Raji (cell line): ENCODE data around the gene ACYP2.

Experiments
- POLR2A ChIP-seq: IDR thresholded peaks from 2 replicates; pipeline ENCODE4 v1.6.1; 2011; ENCODE audit warnings: low read depth, low read length, control low read depth; ENCODE audit not compliant: insufficient read depth

ACYP2 gene

DNA sequence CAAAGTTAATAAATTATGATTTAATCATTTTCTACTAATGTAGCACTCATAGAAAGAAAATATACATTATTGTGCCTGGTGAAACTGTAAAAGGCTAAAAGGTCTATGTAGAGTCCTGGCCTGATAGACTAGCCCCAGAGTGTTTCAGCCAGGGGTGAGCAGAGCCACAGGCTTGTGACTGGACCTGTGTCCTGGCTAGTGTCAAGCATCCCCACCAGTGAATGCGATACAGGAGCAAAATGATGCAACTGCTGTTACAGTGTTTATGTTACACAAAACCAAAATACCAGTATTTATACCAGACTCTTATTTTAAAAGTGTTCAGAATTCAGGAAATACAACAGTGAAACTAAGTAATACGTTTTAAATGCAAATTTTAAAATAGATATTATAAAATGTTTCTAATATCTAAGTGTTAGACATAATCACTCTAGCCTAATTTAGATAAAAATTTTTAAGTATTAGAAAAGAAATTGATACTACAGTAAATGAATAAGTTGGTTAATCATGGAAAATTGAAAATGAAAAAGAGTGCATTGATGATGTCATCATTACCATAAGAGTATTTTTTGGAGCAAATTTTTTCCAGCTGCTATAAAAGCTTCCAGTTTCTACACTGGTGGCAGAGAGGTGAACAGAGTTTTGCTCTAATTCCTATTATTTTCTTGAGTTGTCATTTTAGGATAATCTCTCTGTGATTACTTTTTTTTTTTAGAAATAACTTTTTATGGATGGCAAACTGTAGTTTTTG is 146.8 kb downstream of the ACYP2 start:
- no peak for TF ChIP-seq POLR2A

- no peak for TF ChIP-seq POLR2A
Observed at GRCh38 chr2:54267577-54267976, 152.2 kb downstream of the ACYP2 start.

GRCh38 chr2:54271189-54271588 is 155.8 kb downstream of the ACYP2 start:
- TF ChIP-seq POLR2A: no peak

GRCh38 chr2:54271843-54272627 is 156.6 kb downstream of the ACYP2 start:
- no peak for TF ChIP-seq POLR2A

GRCh38 chr2:54274781-54275242 is 159.4 kb downstream of the ACYP2 start:
- TF ChIP-seq POLR2A: no peak

DNA sequence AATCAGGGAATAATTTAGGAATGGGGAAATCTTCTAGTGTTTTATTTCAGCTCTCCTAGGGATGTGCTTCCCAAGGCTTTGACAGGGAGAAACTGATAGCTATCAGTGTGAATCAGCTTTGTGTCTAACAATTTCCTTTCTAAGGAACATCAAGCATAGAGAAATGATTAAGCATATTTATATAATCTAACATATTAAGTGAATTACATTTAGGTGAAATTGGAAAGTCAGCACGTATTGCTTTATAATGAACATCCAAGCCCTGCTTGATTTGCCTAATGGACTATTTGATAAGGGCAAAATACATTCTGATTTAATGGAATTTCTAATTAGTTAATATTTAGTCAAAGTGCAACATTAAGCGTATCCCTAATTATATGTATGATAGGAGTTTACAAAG is 160.1 kb downstream of the ACYP2 start:
- no peak for TF ChIP-seq POLR2A

GRCh38 chr2:54279385-54279784 is 164.0 kb downstream of the ACYP2 start:
- TF ChIP-seq POLR2A: no peak

- TF ChIP-seq POLR2A: no peak
Observed at GRCh38 chr2:54284826-54285225, 169.4 kb downstream of the ACYP2 start.

GRCh38 chr2:54285451-54285850 is 170.0 kb downstream of the ACYP2 start:
- no peak for TF ChIP-seq POLR2A

- no peak for TF ChIP-seq POLR2A
Observed at GRCh38 chr2:54287532-54287931, 172.1 kb downstream of the ACYP2 start.

GRCh38 chr2:54289917-54290316 is 174.5 kb downstream of the ACYP2 start:
- TF ChIP-seq POLR2A: no peak

GRCh38 chr2:54290356-54291025 is 175.1 kb downstream of the ACYP2 start:
- no peak for TF ChIP-seq POLR2A

DNA sequence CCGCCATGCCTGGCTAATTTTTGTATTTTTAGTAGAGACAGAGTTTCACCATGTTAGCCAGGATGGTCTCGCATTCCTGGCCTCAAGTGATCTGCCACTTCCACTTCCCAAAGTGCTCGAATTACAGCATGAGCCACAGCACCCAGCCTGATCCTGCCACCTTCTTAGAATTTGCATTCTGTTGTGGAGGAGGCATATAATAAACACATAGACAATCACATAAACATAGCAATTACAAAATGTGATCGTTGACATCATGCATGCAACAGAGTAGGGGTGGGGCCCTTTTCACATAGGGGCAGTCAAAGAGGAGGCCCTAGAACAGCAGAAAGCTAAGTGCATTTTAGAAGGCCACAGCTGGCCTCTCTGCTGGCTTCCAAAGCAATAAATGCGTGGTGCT is 180.5 kb downstream of the ACYP2 start:
- no peak for TF ChIP-seq POLR2A

DNA sequence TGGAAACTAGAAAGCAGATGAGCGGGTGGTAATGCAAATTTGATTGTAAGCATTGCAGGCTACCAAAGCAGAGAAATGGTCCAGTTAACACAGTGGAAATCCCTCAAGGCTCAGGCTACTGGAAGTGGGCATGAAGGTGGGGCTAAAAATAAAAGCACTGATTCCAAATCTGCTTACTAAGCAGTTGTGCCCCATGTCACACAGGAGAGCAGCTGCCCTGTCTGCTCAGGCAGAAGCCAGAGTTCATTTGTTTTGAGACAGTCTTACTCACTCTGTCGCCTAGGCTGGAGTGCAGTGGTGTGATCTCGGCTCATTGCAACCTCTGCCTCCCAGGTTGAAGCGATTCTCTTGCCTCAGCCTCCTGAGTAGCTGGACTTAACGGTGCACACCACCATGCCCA is 183.1 kb downstream of the ACYP2 start:
- TF ChIP-seq POLR2A: no peak

- TF ChIP-seq POLR2A: no peak
Observed at GRCh38 chr2:54303631-54304030, 188.2 kb downstream of the ACYP2 start.

GRCh38 chr2:54306556-54306955 is 191.1 kb downstream of the ACYP2 start:
- no peak for TF ChIP-seq POLR2A
